GM18858 (cell line): ENCODE data around the gene PLA2G5.
"Not testable (repeated sequence)": the region's sequence is repeated elsewhere in the genome, so short reads cannot be mapped to it uniquely, and the experiment has no call there.

Source experiments
- ATAC-seq: cut with Tn5 transposase; IDR thresholded peaks from one replicate; pipeline ENCODE4 v1.9.1; 2021; ENCODE audit not compliant: unreplicated experiment

Gene PLA2G5

GRCh38 chr1:20069874-20070273 lies at the start of gene PLA2G5:
TSS of gene PLA2G5 (plus strand) at chr1:20070194. CDS start at chr1:20084831, 14,637 bp downstream.
- no peak for ATAC-seq

- no peak for ATAC-seq
These were observed 41.9 kb upstream of the PLA2G5 start for GRCh38 chr1:20028125-20028524.

- no peak for ATAC-seq
These were observed 41.3 kb upstream of the PLA2G5 start for GRCh38 chr1:20028726-20029125.

GRCh38 chr1:20029178-20029912 lies 40.6 kb upstream of the PLA2G5 start:
- no peak for ATAC-seq

GRCh38 chr1:20030436-20031151 lies 39.4 kb upstream of the PLA2G5 start:
- not testable (repeated sequence) for ATAC-seq

GRCh38 chr1:20031161-20031560 lies 38.8 kb upstream of the PLA2G5 start:
- ATAC-seq, result no peak

GRCh38 chr1:20031836-20032235 lies 38.2 kb upstream of the PLA2G5 start:
- ATAC-seq, result no peak

- ATAC-seq, result no peak
These were observed 37.6 kb upstream of the PLA2G5 start for GRCh38 chr1:20032425-20032824.

- ATAC-seq, result no peak
These were observed 36.6 kb upstream of the PLA2G5 start for GRCh38 chr1:20033420-20033819.

- no peak for ATAC-seq
These were observed 34.9 kb upstream of the PLA2G5 start for GRCh38 chr1:20035114-20035513.

- no peak for ATAC-seq
These were observed 32.1 kb upstream of the PLA2G5 start for GRCh38 chr1:20037877-20038276.

- ATAC-seq, result no peak
These were observed 22.9 kb upstream of the PLA2G5 start for GRCh38 chr1:20047096-20047495.

- ATAC-seq, result no peak
These were observed 21.4 kb upstream of the PLA2G5 start for GRCh38 chr1:20048563-20048962.

- ATAC-seq, result not testable (repeated sequence)
These were observed 20.8 kb upstream of the PLA2G5 start for GRCh38 chr1:20049056-20049798.

GRCh38 chr1:20051218-20051829 lies 18.7 kb upstream of the PLA2G5 start:
- no peak for ATAC-seq

GRCh38 chr1:20052386-20052785 lies 17.6 kb upstream of the PLA2G5 start:
- no peak for ATAC-seq

- no peak for ATAC-seq
These were observed 12.0 kb upstream of the PLA2G5 start for GRCh38 chr1:20057886-20058420.

- ATAC-seq, result no peak
These were observed 11.5 kb upstream of the PLA2G5 start for GRCh38 chr1:20058531-20058930.

GRCh38 chr1:20059847-20060246 lies 10.1 kb upstream of the PLA2G5 start:
- ATAC-seq, result no peak

GRCh38 chr1:20060791-20061190 lies 9.2 kb upstream of the PLA2G5 start:
- not testable (repeated sequence) for ATAC-seq

GRCh38 chr1:20061866-20062265 lies 8.1 kb upstream of the PLA2G5 start:
- no peak for ATAC-seq
